ENCODE data around the gene TAF15. TPM values are rescaled to one million over a fixed set of nuclear protein-coding genes. Genes with fewer than 3 reads are reported as not detected.

TAF15 gene
- total RNA-seq, 1 donor from 2014 or later = 143 TPM

GRCh38 chr17:35809855-35810461 is 674 bp downstream of the TAF15 start:
- H3K4me1 ChIP-seq = peaks cover 56% of the 10 kb centered on the region
- no peaks in the 10 kb centered on the region for H3K9me3 ChIP-seq
- intact Hi-C loops (cut with DNase I) = no loop called here
- H3K27me3 ChIP-seq (ENCODE audit: low read depth) = no peaks in the 10 kb centered on the region
- no peak for DNase-seq
- peak overlapping the region; percentile 94 for H3K4me3 ChIP-seq
- no peak for TF ChIP-seq CTCF (IDR thresholded peaks at IDR 0.05)
- peak overlapping the region; percentile 90 for H3K27ac ChIP-seq
- peak in 1 of 2 donors; percentile 46 for ATAC-seq
- no peaks in the 10 kb centered on the region for H3K36me3 ChIP-seq

GRCh38 chr17:35811759-35812158 is 2.5 kb downstream of the TAF15 start:
- DNase-seq = no peak
- ATAC-seq = no peak
- peaks cover 65% of the 10 kb centered on the region for H3K4me1 ChIP-seq
- peaks cover 5% of the 10 kb centered on the region for H3K36me3 ChIP-seq
- no peaks in the 10 kb centered on the region for H3K27me3 ChIP-seq (ENCODE audit: low read depth)
- intact Hi-C loops (cut with DNase I) = no loop called here
- H3K9me3 ChIP-seq = no peaks in the 10 kb centered on the region
- TF ChIP-seq CTCF (IDR thresholded peaks at IDR 0.05) = no peak
- no peak overlapping the region for H3K4me3 ChIP-seq
- H3K27ac ChIP-seq = no peak overlapping the region

GRCh38 chr17:35812456-35812855 is 3.2 kb downstream of the TAF15 start:
- no peak overlapping the region for H3K4me3 ChIP-seq
- DNase-seq (no peak), ATAC-seq (no peak)
- no peaks in the 10 kb centered on the region for H3K27me3 ChIP-seq (ENCODE audit: low read depth)
- no peak for TF ChIP-seq CTCF (IDR thresholded peaks at IDR 0.05)
- no peaks in the 10 kb centered on the region for H3K9me3 ChIP-seq
- H3K4me1 ChIP-seq = peaks cover 65% of the 10 kb centered on the region
- intact Hi-C loops (cut with DNase I) = no loop called here
- H3K27ac ChIP-seq = no peak overlapping the region
- peaks cover 6% of the 10 kb centered on the region for H3K36me3 ChIP-seq

GRCh38 chr17:35816723-35817122 is 7.4 kb downstream of the TAF15 start:
- intact Hi-C loops (cut with DNase I) = no loop called here
- no peak for ATAC-seq
- Histone ChIP-seq H3K4me1 (peaks cover 40% of the 10 kb centered on the region), H3K9me3 (no peaks in the 10 kb centered on the region), H3K27ac (no peak overlapping the region), H3K4me3 (no peak overlapping the region), H3K27me3 (ENCODE audit: low read depth) (no peaks in the 10 kb centered on the region), H3K36me3 (peaks cover 48% of the 10 kb centered on the region)
- no peak for DNase-seq
- TF ChIP-seq CTCF (IDR thresholded peaks at IDR 0.05) = no peak

- no peak for ATAC-seq
- no peak overlapping the region for H3K27ac ChIP-seq
Measured at GRCh38 chr17:35817196-35817595, 7.9 kb downstream of the TAF15 start.

More at GRCh38 chr17:35817196-35817595, 7.9 kb downstream of the TAF15 start:
- Histone ChIP-seq H3K4me1 (peaks cover 35% of the 10 kb centered on the region), H3K27me3 (ENCODE audit: low read depth) (no peaks in the 10 kb centered on the region), H3K36me3 (peaks cover 53% of the 10 kb centered on the region), H3K9me3 (no peaks in the 10 kb centered on the region), H3K4me3 (no peak overlapping the region)
- no peak for TF ChIP-seq CTCF (IDR thresholded peaks at IDR 0.05)
- intact Hi-C loops (cut with DNase I) = no loop called here
- no peak for DNase-seq
